SK-N-SH treated with all-trans-retinoic acid at 6 μM for 48 hours (cell line): ENCODE results near the gene UBE3C.

Experiments used
- ATAC-seq: fragments of 200-7000 bp; cut with Tn5 transposase; 3 replicates; pipeline ENCODE4 v1.9.1; 2020; ENCODE audit warnings: mild to moderate bottlenecking, moderate library complexity
- ARNTL ChIP-seq: fragments of 450-650 bp; formaldehyde crosslinking; IDR thresholded peaks from 2 replicates; pipeline ENCODE4 v1.5.0; 2020; ENCODE audit warnings: low read depth, mild to moderate bottlenecking, moderate library complexity, borderline replicate concordance
- BACH2 ChIP-seq: fragments of 250-450 bp; sonication (Bioruptor Pico); IDR thresholded peaks from 2 replicates; pipeline ENCODE4 v1.9.0; 2021; ENCODE audit warnings: mild to moderate bottlenecking, borderline replicate concordance
- CSDC2 ChIP-seq: fragments of 250-450 bp; sonication (Bioruptor Pico); IDR thresholded peaks from 2 replicates; pipeline ENCODE4 v1.5.0; 2020; ENCODE audit warnings: mild to moderate bottlenecking, moderate library complexity
- ESRRG ChIP-seq: fragments of 250-450 bp; sonication (Bioruptor Pico); IDR thresholded peaks from 2 replicates; pipeline ENCODE4 v1.6.1; 2021; ENCODE audit warnings: mild to moderate bottlenecking
- GLIS3 ChIP-seq: fragments of 250-450 bp; sonication (Bioruptor Pico); IDR thresholded peaks from 2 replicates; pipeline ENCODE4 v1.5.0; 2020; ENCODE audit warnings: mild to moderate bottlenecking, moderate library complexity
- OSR1 ChIP-seq: fragments of 250-450 bp; sonication (Bioruptor Pico); IDR thresholded peaks from 2 replicates; pipeline ENCODE4 v1.8.0; 2022; ENCODE audit warnings: moderate library complexity, mild to moderate bottlenecking, inconsistent platforms
- PPARA ChIP-seq: fragments of 250-450 bp; sonication (Bioruptor Pico); IDR thresholded peaks from 2 replicates; pipeline ENCODE4 v1.5.0; 2020; ENCODE audit warnings: mild to moderate bottlenecking, borderline replicate concordance
- RARB ChIP-seq: fragments of 250-450 bp; sonication (Bioruptor Pico); IDR thresholded peaks from 2 replicates; pipeline ENCODE4 v1.8.0; 2021; ENCODE audit warnings: mild to moderate bottlenecking, moderate library complexity
- SNAI2 ChIP-seq: fragments of 250-450 bp; sonication (Bioruptor Pico); IDR thresholded peaks from 2 replicates; pipeline ENCODE4 v1.5.0; 2020; ENCODE audit warnings: mild to moderate bottlenecking, moderate library complexity
- TCF4 ChIP-seq: fragments of 250-450 bp; sonication (Bioruptor Pico); IDR thresholded peaks from 2 replicates; pipeline ENCODE4 v1.8.0; 2021; ENCODE audit warnings: mild to moderate bottlenecking, moderate library complexity, borderline replicate concordance
- TOX ChIP-seq: fragments of 250-450 bp; sonication (Bioruptor Pico); IDR thresholded peaks from 2 replicates; pipeline ENCODE4 v1.8.0; 2021; ENCODE audit warnings: mild to moderate bottlenecking, moderate library complexity, borderline replicate concordance
- ZC3H10 ChIP-seq: fragments of 250-450 bp; sonication (Bioruptor Pico); IDR thresholded peaks from 2 replicates; pipeline ENCODE4 v1.5.1; 2021; ENCODE audit warnings: mild to moderate bottlenecking, moderate library complexity
- ZFP3 ChIP-seq: fragments of 250-450 bp; sonication (Bioruptor Pico); IDR thresholded peaks from 2 replicates; pipeline ENCODE4 v1.5.0; 2020; ENCODE audit warnings: mild to moderate bottlenecking, moderate library complexity
- ZFP30 ChIP-seq: fragments of 450-650 bp; formaldehyde crosslinking; IDR thresholded peaks from 2 replicates; pipeline ENCODE4 v1.5.0; 2022; ENCODE audit warnings: mild to moderate bottlenecking, moderate library complexity
- ZNF565 ChIP-seq: fragments of 450-650 bp; formaldehyde crosslinking; conservative IDR thresholded peaks from 2 replicates; pipeline ENCODE4 v1.5.0; 2020; ENCODE audit warnings: low read depth, mild to moderate bottlenecking, moderate library complexity
- ZNF70 ChIP-seq: fragments of 450-650 bp; formaldehyde crosslinking; IDR thresholded peaks from 2 replicates; pipeline ENCODE4 v1.5.0; 2020; ENCODE audit warnings: mild to moderate bottlenecking, moderate library complexity
- ZNF8 ChIP-seq: fragments of 450-650 bp; formaldehyde crosslinking; IDR thresholded peaks from 2 replicates; pipeline ENCODE4 v1.5.0; 2020; ENCODE audit warnings: mild to moderate bottlenecking, moderate library complexity
- TF ChIP-seq, protein P1 (sequence below): fragments of 250-450 bp; sonication (Bioruptor Pico); IDR thresholded peaks from 2 replicates; pipeline ENCODE4 v1.8.0; 2020; ENCODE audit warnings: mild to moderate bottlenecking, moderate library complexity, borderline replicate concordance
- TF ChIP-seq, protein P2 (sequence below): fragments of 250-450 bp; sonication (Bioruptor Pico); IDR thresholded peaks from 2 replicates; pipeline ENCODE4 v1.8.0; 2021; ENCODE audit warnings: low read depth, mild to moderate bottlenecking, moderate library complexity, borderline replicate concordance
- TF ChIP-seq, protein P3 (sequence below): fragments of 250-450 bp; sonication (Bioruptor Pico); IDR thresholded peaks from 2 replicates; pipeline ENCODE4 v1.5.1; 2021; ENCODE audit warnings: mild to moderate bottlenecking, moderate library complexity
- TF ChIP-seq, protein P4 (sequence below): fragments of 250-450 bp; sonication (Bioruptor Pico); IDR thresholded peaks from 2 replicates; pipeline ENCODE4 v1.5.1; 2020; ENCODE audit warnings: low read depth, mild to moderate bottlenecking, moderate library complexity
- TF ChIP-seq, protein P5 (sequence below): fragments of 250-450 bp; sonication (Bioruptor Pico); IDR thresholded peaks from 2 replicates; pipeline ENCODE4 v1.5.0; 2020; ENCODE audit warnings: mild to moderate bottlenecking, moderate library complexity

Gene UBE3C

DNA sequence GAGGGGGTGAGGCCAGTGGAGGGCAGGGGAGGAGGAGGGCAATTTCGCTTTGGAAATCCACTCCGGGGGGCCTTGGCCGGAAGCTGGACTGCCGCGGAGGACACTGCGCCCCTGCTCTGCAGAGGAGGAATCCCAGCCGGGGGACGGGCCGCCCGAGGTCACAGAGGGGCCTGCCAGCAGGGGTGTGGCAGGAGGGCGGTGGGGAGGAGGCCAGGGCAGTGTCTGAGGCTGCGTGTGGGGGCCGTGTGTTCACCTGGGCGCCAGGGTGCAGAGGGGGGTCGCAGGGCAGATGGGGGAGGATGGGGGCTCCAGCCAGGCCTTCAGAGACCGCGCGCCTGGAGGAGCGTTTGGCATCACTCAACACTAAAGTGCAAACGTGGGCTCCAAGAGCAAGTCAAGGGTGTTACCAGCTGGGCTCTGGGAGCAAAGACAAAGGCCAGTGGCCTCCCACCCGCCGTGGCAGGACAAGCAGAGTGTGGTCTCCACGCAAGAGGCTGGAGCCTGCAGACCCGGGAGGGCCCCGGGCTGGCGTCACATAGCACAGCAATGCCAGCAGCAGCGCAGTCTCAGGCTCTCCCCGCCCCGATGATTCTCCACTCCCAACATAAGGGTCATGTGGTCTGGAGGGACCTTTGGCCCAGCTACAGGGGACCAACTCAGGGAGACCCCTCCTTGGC, 152.8 kb downstream of the UBE3C start:
- no peak for ATAC-seq
- no peak for TF ChIP-seq ZFP3
- TF ChIP-seq, protein P1, sequence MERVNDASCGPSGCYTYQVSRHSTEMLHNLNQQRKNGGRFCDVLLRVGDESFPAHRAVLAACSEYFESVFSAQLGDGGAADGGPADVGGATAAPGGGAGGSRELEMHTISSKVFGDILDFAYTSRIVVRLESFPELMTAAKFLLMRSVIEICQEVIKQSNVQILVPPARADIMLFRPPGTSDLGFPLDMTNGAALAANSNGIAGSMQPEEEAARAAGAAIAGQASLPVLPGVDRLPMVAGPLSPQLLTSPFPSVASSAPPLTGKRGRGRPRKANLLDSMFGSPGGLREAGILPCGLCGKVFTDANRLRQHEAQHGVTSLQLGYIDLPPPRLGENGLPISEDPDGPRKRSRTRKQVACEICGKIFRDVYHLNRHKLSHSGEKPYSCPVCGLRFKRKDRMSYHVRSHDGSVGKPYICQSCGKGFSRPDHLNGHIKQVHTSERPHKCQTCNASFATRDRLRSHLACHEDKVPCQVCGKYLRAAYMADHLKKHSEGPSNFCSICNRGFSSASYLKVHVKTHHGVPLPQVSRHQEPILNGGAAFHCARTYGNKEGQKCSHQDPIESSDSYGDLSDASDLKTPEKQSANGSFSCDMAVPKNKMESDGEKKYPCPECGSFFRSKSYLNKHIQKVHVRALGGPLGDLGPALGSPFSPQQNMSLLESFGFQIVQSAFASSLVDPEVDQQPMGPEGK (CRISPR knock-in tag): no peak
- no peak for TF ChIP-seq ZNF70 (CRISPR knock-in tag)
- TF ChIP-seq, protein P2, sequence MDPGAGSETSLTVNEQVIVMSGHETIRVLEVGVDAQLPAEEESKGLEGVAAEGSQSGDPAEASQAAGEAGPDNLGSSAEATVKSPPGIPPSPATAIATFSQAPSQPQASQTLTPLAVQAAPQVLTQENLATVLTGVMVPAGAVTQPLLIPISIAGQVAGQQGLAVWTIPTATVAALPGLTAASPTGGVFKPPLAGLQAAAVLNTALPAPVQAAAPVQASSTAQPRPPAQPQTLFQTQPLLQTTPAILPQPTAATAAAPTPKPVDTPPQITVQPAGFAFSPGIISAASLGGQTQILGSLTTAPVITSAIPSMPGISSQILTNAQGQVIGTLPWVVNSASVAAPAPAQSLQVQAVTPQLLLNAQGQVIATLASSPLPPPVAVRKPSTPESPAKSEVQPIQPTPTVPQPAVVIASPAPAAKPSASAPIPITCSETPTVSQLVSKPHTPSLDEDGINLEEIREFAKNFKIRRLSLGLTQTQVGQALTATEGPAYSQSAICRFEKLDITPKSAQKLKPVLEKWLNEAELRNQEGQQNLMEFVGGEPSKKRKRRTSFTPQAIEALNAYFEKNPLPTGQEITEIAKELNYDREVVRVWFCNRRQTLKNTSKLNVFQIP (CRISPR knock-in tag): no peak
- no peak for TF ChIP-seq ZC3H10 (CRISPR knock-in tag)
- no peak for TF ChIP-seq GLIS3
- TF ChIP-seq BACH2 (CRISPR knock-in tag): no peak
- no peak for TF ChIP-seq OSR1 (CRISPR knock-in tag)
- TF ChIP-seq RARB (CRISPR knock-in tag): no peak
- TF ChIP-seq ESRRG: no peak
- TF ChIP-seq, protein P3, sequence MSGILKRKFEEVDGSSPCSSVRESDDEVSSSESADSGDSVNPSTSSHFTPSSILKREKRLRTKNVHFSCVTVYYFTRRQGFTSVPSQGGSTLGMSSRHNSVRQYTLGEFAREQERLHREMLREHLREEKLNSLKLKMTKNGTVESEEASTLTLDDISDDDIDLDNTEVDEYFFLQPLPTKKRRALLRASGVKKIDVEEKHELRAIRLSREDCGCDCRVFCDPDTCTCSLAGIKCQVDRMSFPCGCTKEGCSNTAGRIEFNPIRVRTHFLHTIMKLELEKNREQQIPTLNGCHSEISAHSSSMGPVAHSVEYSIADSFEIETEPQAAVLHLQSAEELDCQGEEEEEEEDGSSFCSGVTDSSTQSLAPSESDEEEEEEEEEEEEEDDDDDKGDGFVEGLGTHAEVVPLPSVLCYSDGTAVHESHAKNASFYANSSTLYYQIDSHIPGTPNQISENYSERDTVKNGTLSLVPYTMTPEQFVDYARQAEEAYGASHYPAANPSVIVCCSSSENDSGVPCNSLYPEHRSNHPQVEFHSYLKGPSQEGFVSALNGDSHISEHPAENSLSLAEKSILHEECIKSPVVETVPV (CRISPR knock-in tag): no peak

DNA sequence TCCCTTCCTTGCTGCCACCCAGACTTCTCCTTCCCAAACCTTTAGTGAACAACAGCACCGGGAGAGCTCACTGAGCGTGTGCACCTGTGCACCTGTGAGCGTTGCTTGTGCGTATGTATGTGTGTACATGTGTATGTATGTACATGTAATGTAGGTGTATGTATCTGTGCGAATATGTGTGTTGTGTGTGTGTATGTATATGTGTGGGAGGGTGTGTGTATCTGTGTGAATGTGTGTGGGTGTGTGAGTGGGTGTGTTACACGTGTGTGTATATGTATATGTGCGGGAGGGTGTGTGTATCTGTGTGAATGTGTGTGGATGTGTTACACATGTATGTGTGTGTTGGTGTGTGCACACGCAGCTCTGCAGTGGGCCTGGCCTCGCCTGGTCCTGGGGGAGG, 153.5 kb downstream of the UBE3C start:
- no peak for TF ChIP-seq SNAI2 (CRISPR knock-in tag)
- no peak for TF ChIP-seq TOX (CRISPR knock-in tag)
- TF ChIP-seq, protein P4, sequence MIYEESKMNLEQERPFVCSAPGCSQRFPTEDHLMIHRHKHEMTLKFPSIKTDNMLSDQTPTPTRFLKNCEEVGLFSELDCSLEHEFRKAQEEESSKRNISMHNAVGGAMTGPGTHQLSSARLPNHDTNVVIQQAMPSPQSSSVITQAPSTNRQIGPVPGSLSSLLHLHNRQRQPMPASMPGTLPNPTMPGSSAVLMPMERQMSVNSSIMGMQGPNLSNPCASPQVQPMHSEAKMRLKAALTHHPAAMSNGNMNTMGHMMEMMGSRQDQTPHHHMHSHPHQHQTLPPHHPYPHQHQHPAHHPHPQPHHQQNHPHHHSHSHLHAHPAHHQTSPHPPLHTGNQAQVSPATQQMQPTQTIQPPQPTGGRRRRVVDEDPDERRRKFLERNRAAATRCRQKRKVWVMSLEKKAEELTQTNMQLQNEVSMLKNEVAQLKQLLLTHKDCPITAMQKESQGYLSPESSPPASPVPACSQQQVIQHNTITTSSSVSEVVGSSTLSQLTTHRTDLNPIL (CRISPR knock-in tag): no peak
- TF ChIP-seq BACH2 (CRISPR knock-in tag): no peak
- no peak for TF ChIP-seq ESRRG
- TF ChIP-seq, protein P5, sequence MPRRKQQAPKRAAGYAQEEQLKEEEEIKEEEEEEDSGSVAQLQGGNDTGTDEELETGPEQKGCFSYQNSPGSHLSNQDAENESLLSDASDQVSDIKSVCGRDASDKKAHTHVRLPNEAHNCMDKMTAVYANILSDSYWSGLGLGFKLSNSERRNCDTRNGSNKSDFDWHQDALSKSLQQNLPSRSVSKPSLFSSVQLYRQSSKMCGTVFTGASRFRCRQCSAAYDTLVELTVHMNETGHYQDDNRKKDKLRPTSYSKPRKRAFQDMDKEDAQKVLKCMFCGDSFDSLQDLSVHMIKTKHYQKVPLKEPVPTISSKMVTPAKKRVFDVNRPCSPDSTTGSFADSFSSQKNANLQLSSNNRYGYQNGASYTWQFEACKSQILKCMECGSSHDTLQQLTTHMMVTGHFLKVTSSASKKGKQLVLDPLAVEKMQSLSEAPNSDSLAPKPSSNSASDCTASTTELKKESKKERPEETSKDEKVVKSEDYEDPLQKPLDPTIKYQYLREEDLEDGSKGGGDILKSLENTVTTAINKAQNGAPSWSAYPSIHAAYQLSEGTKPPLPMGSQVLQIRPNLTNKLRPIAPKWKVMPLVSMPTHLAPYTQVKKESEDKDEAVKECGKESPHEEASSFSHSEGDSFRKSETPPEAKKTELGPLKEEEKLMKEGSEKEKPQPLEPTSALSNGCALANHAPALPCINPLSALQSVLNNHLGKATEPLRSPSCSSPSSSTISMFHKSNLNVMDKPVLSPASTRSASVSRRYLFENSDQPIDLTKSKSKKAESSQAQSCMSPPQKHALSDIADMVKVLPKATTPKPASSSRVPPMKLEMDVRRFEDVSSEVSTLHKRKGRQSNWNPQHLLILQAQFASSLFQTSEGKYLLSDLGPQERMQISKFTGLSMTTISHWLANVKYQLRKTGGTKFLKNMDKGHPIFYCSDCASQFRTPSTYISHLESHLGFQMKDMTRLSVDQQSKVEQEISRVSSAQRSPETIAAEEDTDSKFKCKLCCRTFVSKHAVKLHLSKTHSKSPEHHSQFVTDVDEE (CRISPR knock-in tag): no peak
- TF ChIP-seq TCF4 (CRISPR knock-in tag): no peak
- TF ChIP-seq ZNF70 (CRISPR knock-in tag): no peak
- no peak for TF ChIP-seq PPARA (CRISPR knock-in tag)
- TF ChIP-seq ZNF8: no peak
- no peak for TF ChIP-seq ZFP3
- no peak for TF ChIP-seq ZFP30
- TF ChIP-seq OSR1 (CRISPR knock-in tag): no peak
- TF ChIP-seq ARNTL: no peak
- TF ChIP-seq CSDC2: no peak
- no peak for TF ChIP-seq ZNF565 (CRISPR knock-in tag)
- TF ChIP-seq, protein P3 (CRISPR knock-in tag): no peak
- no peak for TF ChIP-seq GLIS3
- ATAC-seq: no peak
